WI38 (cell line): ENCODE measurements around the gene TPP1.

Source experiments
- H3K4me3 ChIP-seq: 2 replicates; pipeline ENCODE4 v1.5.1; 2011; ENCODE audit warnings: low read depth, mild to moderate bottlenecking, control low read depth, low read length
- CTCF ChIP-seq: IDR thresholded peaks from 2 replicates; pipeline ENCODE4 v1.5.1; 2012; ENCODE audit warnings: low read depth, mild to moderate bottlenecking, control low read depth, low read length

The TPP1 gene

GRCh38 chr11:6566704-6567370 is 52.4 kb downstream of the TPP1 start:
- TF ChIP-seq CTCF: no peak
- no peak overlapping the region for H3K4me3 ChIP-seq

- TF ChIP-seq CTCF: no peak
- H3K4me3 ChIP-seq: no peak overlapping the region
These were observed 53.1 kb downstream of the TPP1 start for GRCh38 chr11:6565988-6566703.

GRCh38 chr11:6565325-6565724 is 53.9 kb downstream of the TPP1 start:
- TF ChIP-seq CTCF: no peak
- no peak overlapping the region for H3K4me3 ChIP-seq

GRCh38 chr11:6563667-6564066 is 55.6 kb downstream of the TPP1 start:
- H3K4me3 ChIP-seq: no peak overlapping the region
- no peak for TF ChIP-seq CTCF

- TF ChIP-seq CTCF: no peak
- H3K4me3 ChIP-seq: no peak overlapping the region
These were observed 56.1 kb downstream of the TPP1 start for GRCh38 chr11:6563121-6563619.
